Fibroblast of lung (primary cell): Measurements from ENCODE around the gene CAMTA1.

ENCODE experiments used
- CTCF ChIP-seq, 2 donors: IDR thresholded peaks in 1 of 2; conservative IDR thresholded peaks in 1 of 2; 1 replicate in 1 of 2; 2 replicates in 1 of 2; pipeline ENCODE4 v1.5.1; 2011 to 2012; ENCODE audit warnings: low read length in 2 of 2, control low read depth in 1 of 2, inconsistent platforms in 1 of 2, low read depth in 1 of 2, mild to moderate bottlenecking in 1 of 2
- EZH2 ChIP-seq: IDR thresholded peaks from 2 replicates; pipeline ENCODE4 v1.5.1; 2012; ENCODE audit warnings: low read length, control low read depth, mild to moderate bottlenecking; ENCODE audit errors: missing control alignments

GRCh38 chr1:6822530-6823359 lies 37.5 kb downstream of the CAMTA1 start:
- TF ChIP-seq CTCF (conservative IDR thresholded peaks at IDR 0.05 in 1 of 2, IDR thresholded peaks at IDR 0.05 in 1 of 2; ENCODE audit: low read depth in 1 of 2, low read length in 2 of 2): no peak
- TF ChIP-seq EZH2: no peak
